Sigmoid colon (tissue), 7 donors: ENCODE measurements around the gene CHID1. TPM values are rescaled to one million over a fixed set of nuclear protein-coding genes. Genes with fewer than 3 reads are reported as not detected.

Source experiments
- DNase-seq: peaks from one replicate; pipeline ENCODE4 v3.0.0-alpha.2; 2019
- H3K27ac ChIP-seq, 4 donors: fragments of 200-600 bp; sonication (generic); one replicate each; pipeline ENCODE4 v1.5.1; 2016 to 2019; ENCODE audit warnings: mild to moderate bottlenecking in 1 of 4
- H3K27me3 ChIP-seq, 3 donors: fragments of 200-600 bp; sonication (generic); one replicate each; pipeline ENCODE4 v1.5.1; 2019; ENCODE audit warnings: mild to moderate bottlenecking in 1 of 3
- H3K36me3 ChIP-seq, 4 donors: fragments of 200-600 bp; sonication (generic); one replicate each; pipeline ENCODE4 v1.5.1; 2016 to 2019
- H3K4me1 ChIP-seq, 4 donors: fragments of 200-600 bp; sonication (generic); one replicate each; pipeline ENCODE4 v1.5.1; 2017 to 2019
- H3K4me3 ChIP-seq, 4 donors: fragments of 200-600 bp; sonication (generic); one replicate each; pipeline ENCODE4 v1.5.1; 2017 to 2019; ENCODE audit warnings: mild to moderate bottlenecking in 2 of 4, moderate library complexity in 1 of 4
- H3K9me3 ChIP-seq, 4 donors: fragments of 200-600 bp in 3 of 4; sonication (generic) in 3 of 4; one replicate each; pipeline versions ENCODE4 v1.5.1 to v1.6.1; 2013 to 2019
- CTCF ChIP-seq, 4 experiments: fragments of 450-650 bp in 3 of 4; fragments of 200-600 bp in 1 of 4; IDR thresholded peaks; one replicate each; pipeline ENCODE4 v1.5.1; 2016 to 2019; ENCODE audit warnings: antibody characterized with exemption in 4 of 4, mild to moderate bottlenecking in 3 of 4, moderate library complexity in 2 of 4
- EP300 ChIP-seq, 4 donors: sonication (generic); formaldehyde crosslinking; IDR thresholded peaks; one replicate each; pipeline ENCODE4 v1.6.1; 2017; ENCODE audit warnings: antibody characterized with exemption in 4 of 4
- POLR2A ChIP-seq, 2 donors: fragments of 450-650 bp; IDR thresholded peaks; one replicate each; pipeline ENCODE4 v1.6.1; 2016; ENCODE audit warnings: antibody characterized with exemption in 2 of 2, mild to moderate bottlenecking in 2 of 2, moderate library complexity in 2 of 2
- POLR2AphosphoS5 ChIP-seq, 4 donors: sonication (generic); formaldehyde crosslinking; IDR thresholded peaks; one replicate each; pipeline ENCODE4 v1.6.1; 2017; ENCODE audit warnings: antibody characterized with exemption in 4 of 4
- WGBS, 2 donors: extraction: QIAGEN DNeasy Blood & Tissue Kit; methylation state at CpG; one replicate each; pipeline ENCODE4 v1.1.7; 2013; 5-methylcytosine and 5-hydroxymethylcytosine counted together
- intact Hi-C: fragments of 100-400 bp; cut with DNase I; formaldehyde crosslinking; loops from one replicate; pipeline ENCODE4 v1.15.1; 2023
- polyA plus RNA-seq, 3 donors: library from polyadenylated mRNA; stranded (reverse); fragments of 200-250 nt; gene quantifications; one replicate each; pipeline ENCODE4 v1.2.3, GENCODE V29; 2013
- total RNA-seq, 4 donors: library from RNA; depleted of rRNA; stranded (reverse); fragments of >200 nt; gene quantifications; one replicate each; pipeline ENCODE4 v1.1.0, GENCODE V29; 2016
- donor health status: healthy with polysubstance abuse.
- donor health status: Bipolar disorder and iron deficiency.
- donor health status: healthy.

The CHID1 gene
- total and polyA plus RNA-seq, 7 donors, result 16.9 to 52.3 (median 47.1) TPM

GRCh38 chr11:957212-957920 lies 46.8 kb upstream of the CHID1 start:
- Histone ChIP-seq H3K27me3 (no peaks in the 10 kb centered on the region), H3K27ac (no peak overlapping the region), H3K4me1 (peaks cover 0 to 24% (median 13%) of the 10 kb centered on the region in 4 donors), H3K36me3 (peaks cover 7 to 31% (median 26%) of the 10 kb centered on the region in 4 donors), H3K4me3 (no peak overlapping the region), H3K9me3 (no peaks in the 10 kb centered on the region)
- intact Hi-C loops, result no loop called here
- 78 to 79% methylated on average over 11 of the region's 11 CpGs for WGBS, 2 donors
- TF ChIP-seq POLR2A (IDR thresholded peaks at IDR 0.05) (no peak), POLR2AphosphoS5 (IDR thresholded peaks at IDR 0.05) (no peak), CTCF (IDR thresholded peaks at IDR 0.05) (no peak), EP300 (IDR thresholded peaks at IDR 0.05) (no peak)
- no peak for DNase-seq

- H3K36me3 ChIP-seq, result peaks cover 7 to 12% (median 10%) of the 10 kb centered on the region in 4 donors
- TF ChIP-seq POLR2AphosphoS5 (IDR thresholded peaks at IDR 0.05) (no peak), POLR2A (IDR thresholded peaks at IDR 0.05) (no peak), EP300 (IDR thresholded peaks at IDR 0.05) (no peak), CTCF (IDR thresholded peaks at IDR 0.05) (no peak)
- DNase-seq, result no peak
- intact Hi-C loops, result no loop called here
- H3K27ac ChIP-seq, result no peak overlapping the region
- no peaks in the 10 kb centered on the region for H3K27me3 ChIP-seq
- peaks cover 0 to 31% (median 16%) of the 10 kb centered on the region in 4 donors for H3K4me1 ChIP-seq
- no peak overlapping the region for H3K4me3 ChIP-seq
- no peaks in the 10 kb centered on the region for H3K9me3 ChIP-seq
- WGBS, 2 donors, result 20 to 67% methylated on average over 15 of the region's 15 CpGs
Measured at GRCh38 chr11:955154-956063, 44.8 kb upstream of the CHID1 start.

- Histone ChIP-seq H3K27ac (no peak overlapping the region), H3K27me3 (no peaks in the 10 kb centered on the region), H3K36me3 (peaks cover 1 to 3% (median 2%) of the 10 kb centered on the region in 4 donors), H3K4me3 (no peak overlapping the region), H3K4me1 (peaks cover 0 to 31% (median 16%) of the 10 kb centered on the region in 4 donors), H3K9me3 (no peaks in the 10 kb centered on the region)
- TF ChIP-seq EP300 (IDR thresholded peaks at IDR 0.05) (no peak), POLR2A (IDR thresholded peaks at IDR 0.05) (no peak), POLR2AphosphoS5 (IDR thresholded peaks at IDR 0.05) (no peak), CTCF (IDR thresholded peaks at IDR 0.05) (no peak)
- intact Hi-C loops, result no loop called here
- WGBS, 2 donors, result 40 to 58% methylated on average over 5 of the region's 5 CpGs
- DNase-seq, result no peak
Measured at GRCh38 chr11:954392-955153, 44.0 kb upstream of the CHID1 start.

GRCh38 chr11:953512-953911 lies 42.9 kb upstream of the CHID1 start:
- peaks cover 0 to 31% (median 16%) of the 10 kb centered on the region in 4 donors for H3K4me1 ChIP-seq

More at GRCh38 chr11:953512-953911, 42.9 kb upstream of the CHID1 start:
- 50 to 72% methylated on average over 13 of the region's 13 CpGs for WGBS, 2 donors
- Histone ChIP-seq H3K9me3 (peaks cover 0 to 2% (median 0%) of the 10 kb centered on the region in 4 donors), H3K27ac (no peak overlapping the region), H3K36me3 (no peaks in the 10 kb centered on the region), H3K4me3 (no peak overlapping the region), H3K27me3 (no peaks in the 10 kb centered on the region)
- intact Hi-C loops, result no loop called here
- DNase-seq, result no peak
- no peak for TF ChIP-seq EP300 (IDR thresholded peaks at IDR 0.05)
- no peak for TF ChIP-seq POLR2AphosphoS5 (IDR thresholded peaks at IDR 0.05)
- TF ChIP-seq POLR2A (IDR thresholded peaks at IDR 0.05), result no peak
- no peak for TF ChIP-seq CTCF (IDR thresholded peaks at IDR 0.05)
